GM20431 (cell line): Measurements from ENCODE around the gene KIZ.

Experiments
- in situ Hi-C: fragments of 300-500 bp; cut with MseI, MboI; formaldehyde crosslinking; loops from one replicate; pipeline ENCODE4 v1.15.0; 2020; ENCODE audit warnings: low sequenced_read_pairs; ENCODE audit not compliant: unreplicated experiment

Gene KIZ

GRCh38 chr20:21104921-21105320 is 21.0 kb upstream of the KIZ start:
- in situ Hi-C loops, result no loop called here

GRCh38 chr20:21105429-21106170 is 20.3 kb upstream of the KIZ start:
- in situ Hi-C loops, result no loop called here

DNA sequence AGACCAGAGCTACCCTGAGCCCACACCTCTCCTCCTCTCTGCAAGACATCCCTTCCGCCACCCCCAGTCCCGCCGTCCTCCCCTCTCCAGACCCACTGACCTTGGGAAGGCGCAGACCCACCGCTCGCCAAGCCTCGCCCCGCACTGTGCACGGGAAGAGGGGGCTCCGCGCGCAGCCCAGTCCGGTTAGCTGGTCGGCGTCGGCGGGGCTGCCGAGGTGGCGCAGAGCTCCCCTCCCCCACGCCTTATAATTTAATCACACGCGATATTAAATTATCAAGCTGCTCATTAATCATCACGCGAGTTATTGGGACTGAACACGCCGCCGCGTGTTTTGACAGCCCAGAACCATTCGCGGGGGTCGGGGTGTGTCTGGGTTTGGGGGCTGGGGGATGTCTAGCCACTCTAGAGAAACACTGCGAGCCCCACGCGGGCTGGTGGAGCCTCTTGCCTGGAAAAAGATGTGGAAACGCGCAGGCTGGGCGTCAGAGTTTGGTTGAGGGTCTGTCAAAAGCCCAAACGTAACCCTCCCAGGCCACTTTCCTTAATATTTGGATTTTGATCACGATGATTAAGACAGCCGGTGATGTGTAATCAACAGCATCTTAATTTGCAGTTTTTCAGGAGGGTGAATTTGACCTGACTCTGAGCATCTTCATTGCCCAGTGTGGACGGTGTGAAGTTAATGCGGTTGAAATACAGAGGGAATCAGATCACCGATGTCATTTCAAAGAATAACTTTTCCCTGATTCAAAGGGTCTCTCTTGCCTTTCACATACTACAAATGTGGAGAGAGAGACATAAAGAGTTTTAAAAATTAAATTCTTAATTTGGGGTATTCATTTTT is 19.5 kb upstream of the KIZ start, which contains the start of gene LINC00237:
LINC00237 (minus strand) TSS at position 188 of the 847 bp plus-strand sequence.
- in situ Hi-C loops, result no loop called here

- in situ Hi-C loops, result no loop called here
Measured at GRCh38 chr20:21109144-21109543, 16.7 kb upstream of the KIZ start.

DNA sequence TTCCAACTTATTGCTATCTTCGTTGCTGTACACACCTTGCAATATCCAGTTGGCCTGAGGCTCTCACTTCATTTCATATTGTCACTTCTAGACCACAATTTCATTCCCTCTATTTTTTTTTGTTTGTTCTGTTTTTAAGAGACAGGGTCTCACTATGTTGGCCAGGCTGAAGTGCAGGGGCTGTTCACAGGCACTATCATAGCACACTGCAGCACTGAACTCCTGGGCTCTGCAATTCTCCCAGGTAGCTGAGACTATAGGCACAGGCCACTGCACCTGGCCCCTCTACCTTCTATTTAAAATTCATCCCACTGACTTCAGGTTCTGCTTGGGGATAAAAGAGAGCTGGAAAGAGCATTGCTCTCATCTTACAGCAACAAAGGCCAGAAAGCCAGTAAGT is 15.1 kb upstream of the KIZ start:
- in situ Hi-C loops, result no loop called here

GRCh38 chr20:21111416-21111815 is 14.5 kb upstream of the KIZ start:
- in situ Hi-C loops, result no loop called here

DNA sequence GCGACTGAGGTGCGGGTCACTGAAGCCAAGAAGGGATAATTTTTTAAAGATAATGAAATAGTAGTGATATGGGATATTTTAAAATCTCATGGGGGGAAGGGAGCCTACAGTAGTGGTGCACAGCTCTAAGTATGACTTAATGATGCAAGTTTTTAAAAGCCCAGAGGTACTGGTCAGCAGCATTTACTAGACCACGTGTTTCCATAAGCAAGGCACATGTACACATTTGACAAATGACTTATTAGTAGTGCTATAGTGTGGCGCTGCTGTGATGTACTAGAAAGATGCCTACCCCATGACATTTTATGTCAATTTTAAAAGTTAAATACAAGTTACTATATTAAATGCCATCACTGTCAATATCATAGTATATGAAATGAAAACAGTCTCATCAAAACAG is 12.2 kb upstream of the KIZ start:
- in situ Hi-C loops, result no loop called here

GRCh38 chr20:21114584-21114983 is 11.3 kb upstream of the KIZ start:
- in situ Hi-C loops, result no loop called here

- in situ Hi-C loops, result no loop called here
Measured at GRCh38 chr20:21117521-21117920, 8.4 kb upstream of the KIZ start.

GRCh38 chr20:21118138-21118537 is 7.7 kb upstream of the KIZ start:
- in situ Hi-C loops, result no loop called here

GRCh38 chr20:21118782-21119181 is 7.1 kb upstream of the KIZ start:
- in situ Hi-C loops, result no loop called here

- in situ Hi-C loops, result no loop called here
Measured at GRCh38 chr20:21124190-21124589, 1.7 kb upstream of the KIZ start.

DNA sequence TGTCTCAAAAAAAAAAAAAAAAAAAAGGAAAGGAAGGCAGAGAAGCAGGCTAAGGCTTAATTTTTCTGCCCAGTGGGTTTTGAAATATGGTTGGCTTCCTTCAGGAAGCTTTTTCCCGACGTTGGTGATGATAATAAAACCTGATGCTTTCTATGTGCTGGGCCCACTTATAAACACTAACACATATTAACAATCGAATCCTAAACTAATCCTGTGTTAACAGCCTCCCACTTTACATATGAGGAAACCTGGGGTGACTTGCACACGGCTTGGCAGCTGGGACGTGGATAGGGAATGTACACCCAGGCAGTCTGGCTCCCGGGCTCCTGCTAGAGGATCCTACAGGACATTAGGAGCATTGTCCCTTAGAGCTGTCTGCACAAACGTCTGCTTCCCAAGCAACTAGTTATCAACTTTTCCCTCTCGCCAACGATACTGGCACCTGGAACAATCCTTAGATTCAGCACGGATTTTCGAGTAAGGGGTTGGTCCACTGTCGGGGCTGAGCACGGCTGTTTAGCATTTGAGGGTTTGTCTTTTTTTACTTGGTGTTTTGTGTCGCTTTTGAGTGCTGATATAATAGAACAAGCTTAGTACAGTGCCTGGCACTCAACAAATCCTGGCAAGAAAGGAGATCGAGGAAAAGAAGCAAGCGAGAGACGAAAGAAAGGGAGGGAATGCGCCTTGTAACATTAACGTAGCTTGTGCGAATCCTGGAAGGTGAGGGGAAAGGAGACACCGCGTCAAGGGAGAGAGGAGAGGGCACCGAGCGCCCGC is 622 bp upstream of the KIZ start:
- in situ Hi-C loops, result loop anchor here (25.0 kb wide), 1 partner anchor 88 kb away; no protein-coding TSS in a partner anchor

DNA sequence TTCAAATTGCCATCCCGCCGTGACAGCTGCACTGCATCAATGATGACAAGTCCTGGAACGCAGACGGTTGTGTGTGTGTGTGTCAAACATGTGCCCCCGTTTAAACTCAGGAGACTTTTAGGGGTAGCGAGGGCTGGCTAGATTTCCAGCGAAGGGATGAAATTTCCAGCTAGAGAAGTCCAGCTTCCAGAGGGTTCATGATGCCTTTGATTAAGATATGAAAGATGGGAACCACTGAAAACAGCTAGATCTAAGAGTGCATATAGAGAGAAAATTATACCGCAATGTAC is 644 bp downstream of the KIZ start:
- in situ Hi-C loops, result loop anchor here (25.0 kb wide), 1 partner anchor 89 kb away; no protein-coding TSS in a partner anchor

- in situ Hi-C loops, result loop anchor here (25.0 kb wide), 1 partner anchor 90 kb away; no protein-coding TSS in a partner anchor
Measured at GRCh38 chr20:21127201-21127981, 1.5 kb downstream of the KIZ start.

- in situ Hi-C loops, result loop anchor here (25.0 kb wide), 1 partner anchor 93 kb away; no protein-coding TSS in a partner anchor
Measured at GRCh38 chr20:21129861-21130260, 4.0 kb downstream of the KIZ start.

GRCh38 chr20:21133404-21133803 is 7.5 kb downstream of the KIZ start:
- in situ Hi-C loops, result loop anchor here (25.0 kb wide), 1 partner anchor 96 kb away; no protein-coding TSS in a partner anchor

DNA sequence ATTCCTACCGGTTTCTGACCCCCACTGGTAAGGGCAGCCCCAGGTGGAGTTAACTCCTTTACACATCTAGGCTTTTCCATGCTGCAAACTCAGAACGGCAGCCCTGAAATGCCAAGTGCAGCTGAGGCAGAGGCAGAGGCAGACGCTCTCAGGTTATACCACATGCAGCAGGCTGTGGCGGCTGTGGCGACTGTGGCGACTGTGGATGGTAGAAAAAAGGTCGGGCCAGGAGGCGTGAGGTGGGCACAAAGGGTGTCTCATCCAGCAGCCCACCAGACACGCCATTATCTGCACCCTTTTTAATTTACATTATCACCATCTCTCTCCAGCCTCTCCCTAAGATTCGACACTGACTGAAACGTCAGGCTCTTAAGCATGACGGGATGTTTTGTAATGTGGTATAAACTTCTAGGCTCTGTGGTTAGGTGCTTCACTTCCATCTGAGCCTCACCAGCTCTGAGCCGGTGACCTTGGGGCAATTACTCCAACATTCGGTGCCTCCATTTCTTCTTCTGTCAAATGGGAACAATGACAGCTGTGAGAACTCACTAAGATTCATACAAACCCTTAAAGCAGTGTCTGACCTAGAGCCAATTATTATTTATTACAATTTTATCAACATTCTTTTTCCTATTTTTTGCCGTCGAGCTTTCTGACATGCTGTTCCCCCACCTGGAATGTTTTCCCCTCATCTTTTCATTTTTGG is 8.2 kb downstream of the KIZ start:
- in situ Hi-C loops, result loop anchor here (25.0 kb wide), 1 partner anchor 97 kb away; no protein-coding TSS in a partner anchor
